SU-DHL-6 (cell line): ENCODE data around the gene PRB3.

Experiments used
- H2AFZ ChIP-seq: fragments of 200-600 bp; sonication (generic); 2 replicates; pipeline ENCODE4 v1.6.1; 2014; ENCODE audit warnings: low read depth, mild to moderate bottlenecking, moderate library complexity, mixed read lengths, antibody characterized with exemption, low read length; ENCODE audit not compliant: severe bottlenecking
- H3F3A ChIP-seq: fragments of 200-600 bp; shearing (Covaris generic); 2 replicates; pipeline ENCODE4 v1.6.0; 2016; ENCODE audit warnings: antibody characterized with exemption, mild to moderate bottlenecking; ENCODE audit not compliant: insufficient read depth
- H3K27ac ChIP-seq: fragments of 200-600 bp; sonication (generic); 2 replicates; pipeline ENCODE4 v1.5.1; 2016; ENCODE audit warnings: low read depth, mild to moderate bottlenecking, low read length, moderate library complexity, mixed read lengths
- H3K27me3 ChIP-seq: fragments of 200-600 bp; sonication (generic), shearing (Covaris generic); 2 replicates; pipeline ENCODE4 v1.6.0; 2014; ENCODE audit warnings: mild to moderate bottlenecking, low read length
- H3K36me3 ChIP-seq: fragments of 200-600 bp; sonication (generic); 2 replicates; pipeline ENCODE4 v1.6.1; 2014; ENCODE audit warnings: mild to moderate bottlenecking, low read length, mixed read lengths
- H3K4me2 ChIP-seq: fragments of 300-600, 200-600 bp; shearing (Covaris generic), sonication (generic); 2 replicates; pipeline ENCODE4 v1.6.0; 2014; ENCODE audit warnings: low read length, low read depth, mild to moderate bottlenecking; ENCODE audit not compliant: poor library complexity, severe bottlenecking
- H3K4me3 ChIP-seq: fragments of 200-600 bp; sonication (generic); 2 replicates; pipeline ENCODE4 v1.5.1; 2014; ENCODE audit warnings: antibody characterized with exemption, low read length, mild to moderate bottlenecking, mixed read lengths; ENCODE audit not compliant: insufficient read depth, poor library complexity, severe bottlenecking
- H3K79me2 ChIP-seq: fragments of 200-600 bp; sonication (generic); 2 replicates; pipeline ENCODE4 v1.6.1; 2014; ENCODE audit warnings: mild to moderate bottlenecking, low read length, moderate library complexity; ENCODE audit not compliant: insufficient read depth
- H3K9ac ChIP-seq: fragments of 200-600 bp; sonication (generic); 2 replicates; pipeline ENCODE4 v1.7.0; 2014; ENCODE audit warnings: mild to moderate bottlenecking, low read length
- H3K9me2 ChIP-seq: fragments of 200-600 bp; sonication (generic); replicated peaks from 2 replicates; pipeline ENCODE4 v1.6.1; 2014; ENCODE audit warnings: low read length; ENCODE audit not compliant: insufficient read depth
- H3K9me3 ChIP-seq: fragments of 200-600 bp; sonication (generic); 2 replicates; pipeline ENCODE4 v1.6.1; 2014; ENCODE audit warnings: low read length, mixed read lengths; ENCODE audit not compliant: insufficient read depth
- H4K20me1 ChIP-seq: fragments of 200-600 bp; sonication (generic); 2 replicates; pipeline ENCODE4 v1.6.1; 2014; ENCODE audit warnings: low read depth, mild to moderate bottlenecking, antibody characterized with exemption, low read length, moderate library complexity, mixed read lengths
- CTCF ChIP-seq: fragments of 200-600 bp; sonication (generic); IDR thresholded peaks from one replicate; pipeline ENCODE4 v1.5.1; 2017; ENCODE audit warnings: antibody characterized with exemption, mild to moderate bottlenecking, low read length, moderate library complexity; ENCODE audit not compliant: insufficient read depth, poor library complexity, severe bottlenecking
- EZH2phosphoT487 ChIP-seq: fragments of 200-600 bp; sonication (generic), shearing (Covaris generic); conservative IDR thresholded peaks from 2 replicates; pipeline ENCODE4 v1.6.1; 2018; ENCODE audit warnings: mild to moderate bottlenecking, antibody characterized with exemption, low read length, moderate library complexity, mixed read lengths

Gene PRB3

GRCh38 chr12:11228296-11228879 lies 41.1 kb downstream of the PRB3 start:
- no peak overlapping the region for H3K27ac ChIP-seq
- no peaks in the 10 kb centered on the region for H3K27me3 ChIP-seq
- no peaks in the 10 kb centered on the region for H3K36me3 ChIP-seq
- no peaks in the 10 kb centered on the region for H3F3A ChIP-seq
- no peak overlapping the region for H3K4me2 ChIP-seq
- H2AFZ ChIP-seq: no peak overlapping the region
- TF ChIP-seq CTCF (peak; percentile 25), EZH2phosphoT487 (no peak)
- no peaks in the 10 kb centered on the region for H3K9me2 ChIP-seq
- no peak overlapping the region for H3K9ac ChIP-seq
- H3K79me2 ChIP-seq: no peaks in the 10 kb centered on the region
- H4K20me1 ChIP-seq: no peaks in the 10 kb centered on the region
- H3K4me3 ChIP-seq: no peak overlapping the region
- H3K9me3 ChIP-seq: no peaks in the 10 kb centered on the region

DNA sequence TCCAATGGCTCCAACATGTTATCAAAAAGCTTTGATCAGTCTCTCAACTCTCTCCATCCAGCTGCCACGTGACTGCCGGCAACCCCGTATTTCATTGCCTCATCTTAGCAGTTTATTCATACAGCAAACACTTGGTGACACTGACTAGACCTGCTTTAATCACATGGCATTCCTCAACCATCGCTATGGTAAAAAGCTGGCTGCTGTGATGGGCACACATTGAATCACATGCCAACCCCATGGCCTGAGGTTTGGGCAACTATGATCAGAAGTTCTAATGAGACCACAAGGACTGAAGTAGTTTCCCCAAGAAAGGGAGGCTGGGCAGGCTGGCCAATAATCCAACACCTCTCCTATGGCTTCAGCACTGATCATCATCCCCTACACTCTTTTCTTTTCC lies 42.1 kb downstream of the PRB3 start:
- no peaks in the 10 kb centered on the region for H3K36me3 ChIP-seq
- H3K27me3 ChIP-seq: no peaks in the 10 kb centered on the region
- no peak for TF ChIP-seq EZH2phosphoT487
- TF ChIP-seq CTCF: no peak
- H3K4me2 ChIP-seq: no peak overlapping the region
- no peak overlapping the region for H3K9ac ChIP-seq
- no peaks in the 10 kb centered on the region for H4K20me1 ChIP-seq
- no peak overlapping the region for H3K27ac ChIP-seq
- no peaks in the 10 kb centered on the region for H3F3A ChIP-seq
- no peaks in the 10 kb centered on the region for H3K79me2 ChIP-seq
- H3K4me3 ChIP-seq: no peak overlapping the region
- H2AFZ ChIP-seq: no peak overlapping the region
- H3K9me3 ChIP-seq: no peaks in the 10 kb centered on the region
- H3K9me2 ChIP-seq: no peaks in the 10 kb centered on the region
